ENCODE results near the gene CAMSAP3.

CAMSAP3 gene

GRCh38 chr19:7652061-7652641 is 56.5 kb downstream of the CAMSAP3 start:
- no peak for TF ChIP-seq GATA3 (IDR thresholded peaks at IDR 0.05; ENCODE audit: low read depth, low read length)

DNA sequence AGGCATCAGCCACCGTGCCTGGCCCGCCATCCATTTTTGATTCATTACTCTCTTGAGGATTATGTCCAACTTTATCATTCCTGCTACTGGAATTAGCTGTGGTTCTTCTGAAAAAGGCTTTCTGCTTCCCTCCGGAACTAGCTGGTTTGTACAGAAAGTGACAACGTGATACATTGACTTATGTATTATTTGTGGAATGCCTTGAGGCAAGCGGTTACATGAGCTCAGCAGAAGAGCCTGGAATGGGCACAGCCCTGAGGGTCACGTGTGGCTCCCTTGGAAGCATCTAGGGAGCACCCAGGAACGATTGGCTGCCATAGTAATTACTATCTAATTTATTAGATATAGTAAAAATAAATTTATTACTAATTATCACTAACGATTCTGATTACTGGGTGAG is 58.7 kb downstream of the CAMSAP3 start:
- TF ChIP-seq GATA2 (IDR thresholded peaks at IDR 0.05; ENCODE audit: low read depth, low read length) (no peak), GATA3 (IDR thresholded peaks at IDR 0.05; ENCODE audit: low read depth, low read length) (no peak)

DNA sequence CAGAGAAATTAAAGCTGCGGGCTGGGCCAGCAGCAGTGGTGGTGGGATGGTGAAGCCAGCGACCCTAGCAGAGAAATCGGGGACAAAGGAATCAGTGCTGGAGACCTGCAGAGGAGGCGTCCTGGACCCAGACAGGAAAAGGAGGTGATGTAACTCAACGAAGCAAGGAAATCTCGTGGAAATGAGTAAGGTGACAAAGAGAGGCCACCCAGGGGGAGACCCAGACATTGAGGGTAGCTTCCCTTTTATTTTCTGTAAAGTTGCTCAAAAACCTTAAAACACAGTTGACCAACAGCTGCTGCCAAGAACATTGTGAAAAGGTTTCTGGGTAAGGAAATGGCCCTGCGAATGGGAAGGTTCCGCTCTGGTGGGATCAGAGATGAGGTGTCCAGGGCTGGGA is 59.9 kb downstream of the CAMSAP3 start:
- TF ChIP-seq GATA3 (IDR thresholded peaks at IDR 0.05; ENCODE audit: low read depth, low read length) = no peak

- no peak for TF ChIP-seq GATA3 (IDR thresholded peaks at IDR 0.05; ENCODE audit: low read depth, low read length)
- TF ChIP-seq GATA2 (IDR thresholded peaks at IDR 0.05; ENCODE audit: low read depth, low read length) = no peak
These were observed 61.6 kb downstream of the CAMSAP3 start for GRCh38 chr19:7657131-7657751.

DNA sequence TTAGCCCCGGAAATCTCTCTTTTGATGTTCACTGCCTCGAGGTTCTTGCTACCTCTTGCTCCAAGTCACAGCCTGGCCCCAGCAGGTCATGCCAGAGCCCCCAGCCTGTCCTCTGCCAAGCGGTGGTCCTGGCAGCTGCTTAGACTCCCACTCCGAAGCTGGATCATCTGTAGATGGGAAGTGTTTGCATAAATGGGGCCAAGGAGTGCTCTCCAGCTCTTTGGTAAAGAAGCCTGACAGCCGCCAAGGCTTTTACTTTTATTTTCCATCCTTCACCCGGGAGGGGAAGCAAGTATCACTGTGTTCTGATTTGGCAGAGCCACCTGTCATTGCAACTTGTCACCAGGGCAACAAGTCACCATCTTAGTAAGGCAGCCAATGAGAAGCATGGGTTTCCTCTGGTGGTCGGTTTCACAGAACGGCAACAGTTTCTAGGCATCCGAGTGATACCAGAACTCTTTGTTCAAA is 62.6 kb downstream of the CAMSAP3 start:
- TF ChIP-seq GATA3 (IDR thresholded peaks at IDR 0.05; ENCODE audit: low read depth, low read length) = no peak
- TF ChIP-seq GATA2 (IDR thresholded peaks at IDR 0.05; ENCODE audit: low read depth, low read length) = no peak

DNA sequence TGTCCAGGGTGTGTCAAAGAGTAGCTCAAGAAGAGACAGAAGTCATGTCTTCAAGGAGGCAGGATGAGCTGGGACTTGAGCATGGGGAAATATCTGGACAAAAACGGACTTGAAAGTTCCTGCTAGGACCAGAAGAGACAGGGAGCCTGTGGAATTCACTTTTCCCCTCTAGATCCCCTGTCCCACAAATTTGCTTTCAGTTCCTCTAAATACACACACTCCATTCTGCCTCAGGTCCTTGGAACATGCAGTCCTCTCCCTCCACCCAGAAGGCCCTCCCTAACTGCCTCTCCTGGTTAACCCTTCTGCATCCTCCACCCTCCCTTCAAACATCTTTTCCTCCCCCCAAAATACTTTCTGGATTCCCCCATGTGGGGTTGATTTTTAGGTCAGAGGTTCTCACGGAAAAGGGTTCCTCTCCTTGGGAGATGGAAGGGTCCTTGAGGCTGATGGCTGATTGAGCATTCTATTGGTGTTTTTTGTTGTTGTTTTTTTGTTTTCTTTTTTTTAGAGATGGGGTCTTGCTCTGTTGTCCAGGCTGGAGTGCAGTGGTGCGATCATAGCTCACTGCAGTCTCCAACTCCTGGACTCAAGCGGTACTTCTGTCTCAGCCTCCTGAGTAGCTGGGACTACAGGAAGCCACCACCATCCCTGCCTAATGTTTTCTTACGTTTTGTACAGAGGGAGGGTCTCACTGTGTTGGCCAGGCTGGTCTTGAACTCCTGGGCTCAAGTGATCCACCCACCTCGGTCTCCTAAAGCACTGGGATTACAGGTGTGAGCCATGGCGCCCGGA is 66.3 kb downstream of the CAMSAP3 start:
- TF ChIP-seq GATA3 (IDR thresholded peaks at IDR 0.05; ENCODE audit: low read depth, low read length) (no peak), GATA2 (IDR thresholded peaks at IDR 0.05; ENCODE audit: low read depth, low read length) (no peak)

- TF ChIP-seq GATA2 (IDR thresholded peaks at IDR 0.05; ENCODE audit: low read depth, low read length) = no peak
- no peak for TF ChIP-seq GATA3 (IDR thresholded peaks at IDR 0.05; ENCODE audit: low read depth, low read length)
These were observed 67.0 kb downstream of the CAMSAP3 start for GRCh38 chr19:7662657-7663056.

- TF ChIP-seq GATA3 (IDR thresholded peaks at IDR 0.05; ENCODE audit: low read depth, low read length) (no peak), GATA2 (IDR thresholded peaks at IDR 0.05; ENCODE audit: low read depth, low read length) (no peak)
These were observed 68.0 kb downstream of the CAMSAP3 start for GRCh38 chr19:7663706-7664105.

- no peak for TF ChIP-seq GATA3 (IDR thresholded peaks at IDR 0.05; ENCODE audit: low read depth, low read length)
These were observed 69.4 kb downstream of the CAMSAP3 start for GRCh38 chr19:7665076-7665475.
